ENCODE results near the gene AP2S1.
A peak's percentile ranks its signal among the peaks of the same experiment; 100 is the strongest.

- TF ChIP-seq CTCF (conservative IDR thresholded peaks at IDR 0.05; ENCODE audit: low read depth, low read length) (peak; percentile 78), EZH2phosphoT487 (IDR thresholded peaks at IDR 0.05; ENCODE audit: borderline replicate concordance, low read length) (no peak)
These were observed 10.1 kb downstream of the AP2S1 start for GRCh38 chr19:46840498-46840942.
